SK-N-SH treated with all-trans-retinoic acid at 6 μM for 48 hours (cell line): ENCODE data around the gene FRMD4A.

ENCODE experiments used
- ATAC-seq: fragments of 200-7000 bp; cut with Tn5 transposase; 3 replicates; pipeline ENCODE4 v1.9.1; 2020; ENCODE audit warnings: mild to moderate bottlenecking, moderate library complexity
- ARNTL ChIP-seq: fragments of 450-650 bp; formaldehyde crosslinking; IDR thresholded peaks from 2 replicates; pipeline ENCODE4 v1.5.0; 2020; ENCODE audit warnings: low read depth, mild to moderate bottlenecking, moderate library complexity, borderline replicate concordance
- BACH2 ChIP-seq: fragments of 250-450 bp; sonication (Bioruptor Pico); IDR thresholded peaks from 2 replicates; pipeline ENCODE4 v1.9.0; 2021; ENCODE audit warnings: mild to moderate bottlenecking, borderline replicate concordance
- ESRRG ChIP-seq: fragments of 250-450 bp; sonication (Bioruptor Pico); IDR thresholded peaks from 2 replicates; pipeline ENCODE4 v1.6.1; 2021; ENCODE audit warnings: mild to moderate bottlenecking
- GLIS3 ChIP-seq: fragments of 250-450 bp; sonication (Bioruptor Pico); IDR thresholded peaks from 2 replicates; pipeline ENCODE4 v1.5.0; 2020; ENCODE audit warnings: mild to moderate bottlenecking, moderate library complexity
- ISL1 ChIP-seq: fragments of 250-450 bp; sonication (Bioruptor Pico); IDR thresholded peaks from 2 replicates; pipeline ENCODE4 v2.1.2; 2022; ENCODE audit warnings: mild to moderate bottlenecking, moderate library complexity
- OSR1 ChIP-seq: fragments of 250-450 bp; sonication (Bioruptor Pico); IDR thresholded peaks from 2 replicates; pipeline ENCODE4 v1.8.0; 2022; ENCODE audit warnings: moderate library complexity, mild to moderate bottlenecking, inconsistent platforms
- PPARA ChIP-seq: fragments of 250-450 bp; sonication (Bioruptor Pico); IDR thresholded peaks from 2 replicates; pipeline ENCODE4 v1.5.0; 2020; ENCODE audit warnings: mild to moderate bottlenecking, borderline replicate concordance
- RARB ChIP-seq: fragments of 250-450 bp; sonication (Bioruptor Pico); IDR thresholded peaks from 2 replicates; pipeline ENCODE4 v1.8.0; 2021; ENCODE audit warnings: mild to moderate bottlenecking, moderate library complexity
- ZFP3 ChIP-seq: fragments of 250-450 bp; sonication (Bioruptor Pico); IDR thresholded peaks from 2 replicates; pipeline ENCODE4 v1.5.0; 2020; ENCODE audit warnings: mild to moderate bottlenecking, moderate library complexity
- ZNF565 ChIP-seq: fragments of 450-650 bp; formaldehyde crosslinking; conservative IDR thresholded peaks from 2 replicates; pipeline ENCODE4 v1.5.0; 2020; ENCODE audit warnings: low read depth, mild to moderate bottlenecking, moderate library complexity
- ZNF8 ChIP-seq: fragments of 450-650 bp; formaldehyde crosslinking; IDR thresholded peaks from 2 replicates; pipeline ENCODE4 v1.5.0; 2020; ENCODE audit warnings: mild to moderate bottlenecking, moderate library complexity
- TF ChIP-seq, protein P1 (sequence below): fragments of 250-450 bp; sonication (Bioruptor Pico); IDR thresholded peaks from 2 replicates; pipeline ENCODE4 v1.5.1; 2021; ENCODE audit warnings: mild to moderate bottlenecking, moderate library complexity
- TF ChIP-seq, protein P2 (sequence below): fragments of 250-450 bp; sonication (Bioruptor Pico); IDR thresholded peaks from 2 replicates; pipeline ENCODE4 v1.8.0; 2020; ENCODE audit warnings: mild to moderate bottlenecking, moderate library complexity, borderline replicate concordance
- TF ChIP-seq, protein P3 (sequence below): fragments of 250-450 bp; sonication (Bioruptor Pico); IDR thresholded peaks from 2 replicates; pipeline ENCODE4 v1.5.1; 2020; ENCODE audit warnings: low read depth, mild to moderate bottlenecking, moderate library complexity
- TF ChIP-seq, protein P4 (sequence below): fragments of 250-450 bp; sonication (Bioruptor Pico); IDR thresholded peaks from 2 replicates; pipeline ENCODE4 v1.5.0; 2020; ENCODE audit warnings: mild to moderate bottlenecking, moderate library complexity
- TF ChIP-seq, protein P5 (sequence below): fragments of 250-450 bp; sonication (Bioruptor Pico); IDR thresholded peaks from 2 replicates; pipeline ENCODE4 v1.8.0; 2021; ENCODE audit warnings: low read depth, mild to moderate bottlenecking, moderate library complexity, borderline replicate concordance

The FRMD4A gene

DNA sequence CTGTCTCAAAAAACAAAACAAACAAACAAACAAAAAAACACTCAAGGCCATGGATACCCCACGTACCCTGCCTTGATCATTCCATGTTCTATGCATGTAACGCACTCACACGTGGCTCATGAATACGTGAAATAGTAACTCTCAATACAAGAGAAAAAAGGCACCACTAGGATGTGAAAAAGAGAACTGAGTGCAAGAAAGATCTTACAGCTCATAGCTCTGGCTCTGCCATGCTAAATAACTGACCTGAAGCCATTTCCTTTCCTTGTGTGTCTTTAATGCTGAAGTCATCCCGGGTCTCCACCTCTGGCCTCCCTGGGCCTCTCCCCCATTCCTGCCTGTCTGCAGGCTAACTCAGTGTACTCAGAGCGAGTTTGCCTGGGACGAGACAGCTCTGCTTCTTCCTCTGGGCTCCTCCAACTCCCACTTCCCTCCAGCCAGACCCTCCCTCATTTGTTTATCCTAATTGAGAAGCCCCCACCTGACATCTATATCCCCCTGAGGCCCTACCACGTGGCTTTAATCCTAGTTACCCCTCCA lies 626.7 kb downstream of the FRMD4A start:
- no peak for TF ChIP-seq ISL1 (CRISPR knock-in tag)
- no peak for TF ChIP-seq ZNF565 (CRISPR knock-in tag)
- TF ChIP-seq ZNF8 (CRISPR knock-in tag) = no peak
- no peak for TF ChIP-seq RARB (CRISPR knock-in tag)
- TF ChIP-seq BACH2 (CRISPR knock-in tag) = no peak
- TF ChIP-seq, protein P1, sequence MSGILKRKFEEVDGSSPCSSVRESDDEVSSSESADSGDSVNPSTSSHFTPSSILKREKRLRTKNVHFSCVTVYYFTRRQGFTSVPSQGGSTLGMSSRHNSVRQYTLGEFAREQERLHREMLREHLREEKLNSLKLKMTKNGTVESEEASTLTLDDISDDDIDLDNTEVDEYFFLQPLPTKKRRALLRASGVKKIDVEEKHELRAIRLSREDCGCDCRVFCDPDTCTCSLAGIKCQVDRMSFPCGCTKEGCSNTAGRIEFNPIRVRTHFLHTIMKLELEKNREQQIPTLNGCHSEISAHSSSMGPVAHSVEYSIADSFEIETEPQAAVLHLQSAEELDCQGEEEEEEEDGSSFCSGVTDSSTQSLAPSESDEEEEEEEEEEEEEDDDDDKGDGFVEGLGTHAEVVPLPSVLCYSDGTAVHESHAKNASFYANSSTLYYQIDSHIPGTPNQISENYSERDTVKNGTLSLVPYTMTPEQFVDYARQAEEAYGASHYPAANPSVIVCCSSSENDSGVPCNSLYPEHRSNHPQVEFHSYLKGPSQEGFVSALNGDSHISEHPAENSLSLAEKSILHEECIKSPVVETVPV = no peak
- no peak for ATAC-seq

DNA sequence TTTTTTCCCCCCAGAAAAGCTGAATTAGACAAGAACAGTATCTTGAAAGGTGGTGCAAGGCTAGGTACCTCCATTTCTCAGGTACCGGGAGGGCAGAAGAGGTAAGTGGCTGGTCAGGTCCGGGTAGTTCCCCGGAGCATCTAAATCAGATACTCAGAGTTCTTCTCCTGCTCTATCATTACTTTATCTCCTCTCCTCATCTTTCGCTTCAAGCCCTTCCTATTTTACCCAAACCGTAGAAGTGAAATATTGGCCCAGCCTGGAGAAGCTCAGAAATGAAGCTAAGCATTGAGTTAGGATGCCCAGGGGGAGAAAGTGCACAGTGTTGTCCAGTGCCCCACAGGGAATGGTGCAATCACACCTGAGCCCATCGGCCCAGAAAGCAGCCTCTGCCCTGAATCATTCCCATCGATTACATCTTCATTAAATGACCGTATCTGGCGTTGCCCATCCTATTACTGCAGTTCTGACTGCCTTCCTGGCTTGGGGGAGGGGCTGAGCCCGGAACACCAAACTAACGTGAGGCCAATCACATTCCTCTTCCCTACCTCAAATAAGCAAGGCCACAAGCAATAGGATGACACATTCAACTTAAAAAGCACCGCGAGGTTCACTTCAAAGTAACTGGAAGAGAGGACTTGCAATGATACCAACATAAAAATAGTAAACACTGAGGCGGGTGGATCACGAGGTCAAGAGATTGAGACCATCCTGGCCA lies 627.5 kb downstream of the FRMD4A start:
- ATAC-seq = no peak

DNA sequence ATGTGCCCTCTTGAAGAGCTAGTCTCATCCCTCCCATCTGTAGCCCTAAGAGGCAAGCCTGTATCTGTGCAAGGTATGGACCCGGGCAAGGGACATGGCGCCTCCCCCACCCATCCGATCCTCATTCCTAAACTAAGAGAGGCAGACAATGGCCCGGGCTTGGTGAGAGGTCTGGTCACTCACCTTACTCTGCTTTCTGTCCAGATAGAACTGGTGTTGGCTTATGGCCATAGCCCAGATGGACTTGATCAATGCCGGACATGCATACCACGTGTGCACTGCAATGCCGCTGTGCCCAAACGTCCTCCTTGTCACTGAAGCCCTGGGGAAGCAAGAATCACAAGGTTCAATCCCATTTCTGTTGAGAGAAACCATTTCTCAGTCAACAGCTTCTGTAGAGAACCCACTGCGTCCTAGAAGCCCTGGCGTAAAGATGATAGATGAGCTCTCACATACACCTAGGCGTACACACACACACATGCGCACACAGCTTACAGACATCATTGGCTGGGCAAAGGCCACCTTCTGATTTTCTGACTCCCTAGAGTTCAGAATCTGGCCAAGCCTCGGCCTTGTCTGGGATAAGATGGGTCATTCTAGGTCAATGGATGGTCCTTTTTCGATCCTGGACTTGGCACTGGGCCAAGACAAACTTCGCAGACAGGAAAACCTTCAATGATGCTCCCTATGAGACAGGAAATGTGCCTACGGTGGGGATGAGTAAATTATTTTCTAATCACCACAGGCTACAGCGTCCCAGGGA lies 629.4 kb downstream of the FRMD4A start:
- ATAC-seq = no peak
- TF ChIP-seq PPARA (CRISPR knock-in tag) (no peak), BACH2 (CRISPR knock-in tag) (no peak)

More for the DNA sequence above, 627.5 kb downstream of the FRMD4A start:
- TF ChIP-seq ZNF565 (CRISPR knock-in tag) (no peak), ISL1 (CRISPR knock-in tag) (no peak), OSR1 (CRISPR knock-in tag) (no peak), ARNTL (CRISPR knock-in tag) (no peak), BACH2 (CRISPR knock-in tag) (no peak)
- TF ChIP-seq, protein P2, sequence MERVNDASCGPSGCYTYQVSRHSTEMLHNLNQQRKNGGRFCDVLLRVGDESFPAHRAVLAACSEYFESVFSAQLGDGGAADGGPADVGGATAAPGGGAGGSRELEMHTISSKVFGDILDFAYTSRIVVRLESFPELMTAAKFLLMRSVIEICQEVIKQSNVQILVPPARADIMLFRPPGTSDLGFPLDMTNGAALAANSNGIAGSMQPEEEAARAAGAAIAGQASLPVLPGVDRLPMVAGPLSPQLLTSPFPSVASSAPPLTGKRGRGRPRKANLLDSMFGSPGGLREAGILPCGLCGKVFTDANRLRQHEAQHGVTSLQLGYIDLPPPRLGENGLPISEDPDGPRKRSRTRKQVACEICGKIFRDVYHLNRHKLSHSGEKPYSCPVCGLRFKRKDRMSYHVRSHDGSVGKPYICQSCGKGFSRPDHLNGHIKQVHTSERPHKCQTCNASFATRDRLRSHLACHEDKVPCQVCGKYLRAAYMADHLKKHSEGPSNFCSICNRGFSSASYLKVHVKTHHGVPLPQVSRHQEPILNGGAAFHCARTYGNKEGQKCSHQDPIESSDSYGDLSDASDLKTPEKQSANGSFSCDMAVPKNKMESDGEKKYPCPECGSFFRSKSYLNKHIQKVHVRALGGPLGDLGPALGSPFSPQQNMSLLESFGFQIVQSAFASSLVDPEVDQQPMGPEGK (CRISPR knock-in tag) = no peak
- TF ChIP-seq, protein P3, sequence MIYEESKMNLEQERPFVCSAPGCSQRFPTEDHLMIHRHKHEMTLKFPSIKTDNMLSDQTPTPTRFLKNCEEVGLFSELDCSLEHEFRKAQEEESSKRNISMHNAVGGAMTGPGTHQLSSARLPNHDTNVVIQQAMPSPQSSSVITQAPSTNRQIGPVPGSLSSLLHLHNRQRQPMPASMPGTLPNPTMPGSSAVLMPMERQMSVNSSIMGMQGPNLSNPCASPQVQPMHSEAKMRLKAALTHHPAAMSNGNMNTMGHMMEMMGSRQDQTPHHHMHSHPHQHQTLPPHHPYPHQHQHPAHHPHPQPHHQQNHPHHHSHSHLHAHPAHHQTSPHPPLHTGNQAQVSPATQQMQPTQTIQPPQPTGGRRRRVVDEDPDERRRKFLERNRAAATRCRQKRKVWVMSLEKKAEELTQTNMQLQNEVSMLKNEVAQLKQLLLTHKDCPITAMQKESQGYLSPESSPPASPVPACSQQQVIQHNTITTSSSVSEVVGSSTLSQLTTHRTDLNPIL (CRISPR knock-in tag) = no peak

DNA sequence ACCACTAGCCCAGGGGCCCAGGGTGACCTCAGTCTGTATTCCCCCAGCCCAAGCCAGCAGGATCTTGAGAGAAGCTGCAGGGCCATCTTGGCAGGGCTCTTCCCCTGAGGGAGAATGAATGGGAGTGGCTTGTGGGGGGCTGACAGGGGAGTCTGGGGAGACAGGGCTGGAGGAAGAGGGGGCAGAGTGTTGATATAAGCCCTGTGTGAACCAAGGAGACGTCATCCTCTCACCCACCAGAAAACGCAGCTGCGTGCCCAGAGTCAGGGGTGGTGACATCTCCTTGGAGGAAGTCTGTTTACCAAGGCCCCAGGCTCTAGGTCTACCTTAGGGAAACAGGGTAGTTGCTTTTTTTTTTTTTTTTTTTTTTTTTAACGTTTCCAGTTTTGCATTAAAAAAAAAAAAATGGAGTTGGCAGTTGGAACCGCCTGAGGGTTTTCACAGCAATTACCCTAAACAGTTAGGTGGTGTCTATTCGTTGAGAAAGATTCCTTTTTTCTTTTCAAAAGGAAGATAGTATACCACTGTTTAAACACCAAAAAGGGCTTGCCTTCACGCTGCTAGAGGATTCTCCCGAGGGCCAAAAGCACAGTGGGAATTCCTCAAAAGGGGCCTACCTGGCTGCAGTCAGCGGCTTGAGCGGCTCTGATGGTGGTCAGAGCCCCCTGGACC lies 630.1 kb downstream of the FRMD4A start:
- no peak for ATAC-seq
- TF ChIP-seq ESRRG (CRISPR knock-in tag) (no peak), ZNF8 (CRISPR knock-in tag) (no peak), ZFP3 (no peak), ARNTL (CRISPR knock-in tag) (no peak), BACH2 (CRISPR knock-in tag) (no peak), GLIS3 (CRISPR knock-in tag) (no peak), PPARA (CRISPR knock-in tag) (no peak)
- TF ChIP-seq, protein P3 (CRISPR knock-in tag) = no peak
- TF ChIP-seq, protein P4, sequence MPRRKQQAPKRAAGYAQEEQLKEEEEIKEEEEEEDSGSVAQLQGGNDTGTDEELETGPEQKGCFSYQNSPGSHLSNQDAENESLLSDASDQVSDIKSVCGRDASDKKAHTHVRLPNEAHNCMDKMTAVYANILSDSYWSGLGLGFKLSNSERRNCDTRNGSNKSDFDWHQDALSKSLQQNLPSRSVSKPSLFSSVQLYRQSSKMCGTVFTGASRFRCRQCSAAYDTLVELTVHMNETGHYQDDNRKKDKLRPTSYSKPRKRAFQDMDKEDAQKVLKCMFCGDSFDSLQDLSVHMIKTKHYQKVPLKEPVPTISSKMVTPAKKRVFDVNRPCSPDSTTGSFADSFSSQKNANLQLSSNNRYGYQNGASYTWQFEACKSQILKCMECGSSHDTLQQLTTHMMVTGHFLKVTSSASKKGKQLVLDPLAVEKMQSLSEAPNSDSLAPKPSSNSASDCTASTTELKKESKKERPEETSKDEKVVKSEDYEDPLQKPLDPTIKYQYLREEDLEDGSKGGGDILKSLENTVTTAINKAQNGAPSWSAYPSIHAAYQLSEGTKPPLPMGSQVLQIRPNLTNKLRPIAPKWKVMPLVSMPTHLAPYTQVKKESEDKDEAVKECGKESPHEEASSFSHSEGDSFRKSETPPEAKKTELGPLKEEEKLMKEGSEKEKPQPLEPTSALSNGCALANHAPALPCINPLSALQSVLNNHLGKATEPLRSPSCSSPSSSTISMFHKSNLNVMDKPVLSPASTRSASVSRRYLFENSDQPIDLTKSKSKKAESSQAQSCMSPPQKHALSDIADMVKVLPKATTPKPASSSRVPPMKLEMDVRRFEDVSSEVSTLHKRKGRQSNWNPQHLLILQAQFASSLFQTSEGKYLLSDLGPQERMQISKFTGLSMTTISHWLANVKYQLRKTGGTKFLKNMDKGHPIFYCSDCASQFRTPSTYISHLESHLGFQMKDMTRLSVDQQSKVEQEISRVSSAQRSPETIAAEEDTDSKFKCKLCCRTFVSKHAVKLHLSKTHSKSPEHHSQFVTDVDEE = no peak
- TF ChIP-seq, protein P2 (CRISPR knock-in tag) = no peak
- TF ChIP-seq, protein P5, sequence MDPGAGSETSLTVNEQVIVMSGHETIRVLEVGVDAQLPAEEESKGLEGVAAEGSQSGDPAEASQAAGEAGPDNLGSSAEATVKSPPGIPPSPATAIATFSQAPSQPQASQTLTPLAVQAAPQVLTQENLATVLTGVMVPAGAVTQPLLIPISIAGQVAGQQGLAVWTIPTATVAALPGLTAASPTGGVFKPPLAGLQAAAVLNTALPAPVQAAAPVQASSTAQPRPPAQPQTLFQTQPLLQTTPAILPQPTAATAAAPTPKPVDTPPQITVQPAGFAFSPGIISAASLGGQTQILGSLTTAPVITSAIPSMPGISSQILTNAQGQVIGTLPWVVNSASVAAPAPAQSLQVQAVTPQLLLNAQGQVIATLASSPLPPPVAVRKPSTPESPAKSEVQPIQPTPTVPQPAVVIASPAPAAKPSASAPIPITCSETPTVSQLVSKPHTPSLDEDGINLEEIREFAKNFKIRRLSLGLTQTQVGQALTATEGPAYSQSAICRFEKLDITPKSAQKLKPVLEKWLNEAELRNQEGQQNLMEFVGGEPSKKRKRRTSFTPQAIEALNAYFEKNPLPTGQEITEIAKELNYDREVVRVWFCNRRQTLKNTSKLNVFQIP (CRISPR knock-in tag) = no peak
- TF ChIP-seq, protein P1 = no peak
